SK-N-SH (cell line): Measurements from ENCODE around the gene CTPS1.
A peak's percentile ranks its signal among the peaks of the same experiment; 100 is the strongest.

Source experiments
- NFIC ChIP-seq: IDR thresholded peaks from 2 replicates; pipeline ENCODE4 v1.4.0; 2012; ENCODE audit warnings: borderline replicate concordance
- NRF1 ChIP-seq: IDR thresholded peaks from 2 replicates; pipeline ENCODE4 v1.6.1; 2012; ENCODE audit warnings: low read depth, mild to moderate bottlenecking, low read length
- RAD21 ChIP-seq: IDR thresholded peaks from 2 replicates; pipeline ENCODE4 v1.6.1; 2012; ENCODE audit warnings: mild to moderate bottlenecking, low read length
- RFX5 ChIP-seq: IDR thresholded peaks from 2 replicates; pipeline ENCODE4 v1.6.1; 2012; ENCODE audit warnings: mild to moderate bottlenecking, improper control_type of control experiment, low read length
- RXRA ChIP-seq: IDR thresholded peaks from 2 replicates; pipeline ENCODE4 v1.4.0; 2012; ENCODE audit warnings: low read depth, mild to moderate bottlenecking, borderline replicate concordance
- TAF1 ChIP-seq: IDR thresholded peaks from 2 replicates; pipeline ENCODE4 v1.6.1; 2012; ENCODE audit warnings: low read depth, mild to moderate bottlenecking, low read length, moderate library complexity, borderline replicate concordance
- YY1 ChIP-seq: IDR thresholded peaks from 2 replicates; pipeline ENCODE4 v1.4.0; 2012; ENCODE audit warnings: low read depth, mild to moderate bottlenecking
- TF ChIP-seq, protein P1 (sequence below): fragments of 200-600 bp; sonication (generic); IDR thresholded peaks from 2 replicates; pipeline ENCODE4 v1.6.1; 2017; ENCODE audit warnings: antibody characterized with exemption, mild to moderate bottlenecking, moderate library complexity

DNA sequence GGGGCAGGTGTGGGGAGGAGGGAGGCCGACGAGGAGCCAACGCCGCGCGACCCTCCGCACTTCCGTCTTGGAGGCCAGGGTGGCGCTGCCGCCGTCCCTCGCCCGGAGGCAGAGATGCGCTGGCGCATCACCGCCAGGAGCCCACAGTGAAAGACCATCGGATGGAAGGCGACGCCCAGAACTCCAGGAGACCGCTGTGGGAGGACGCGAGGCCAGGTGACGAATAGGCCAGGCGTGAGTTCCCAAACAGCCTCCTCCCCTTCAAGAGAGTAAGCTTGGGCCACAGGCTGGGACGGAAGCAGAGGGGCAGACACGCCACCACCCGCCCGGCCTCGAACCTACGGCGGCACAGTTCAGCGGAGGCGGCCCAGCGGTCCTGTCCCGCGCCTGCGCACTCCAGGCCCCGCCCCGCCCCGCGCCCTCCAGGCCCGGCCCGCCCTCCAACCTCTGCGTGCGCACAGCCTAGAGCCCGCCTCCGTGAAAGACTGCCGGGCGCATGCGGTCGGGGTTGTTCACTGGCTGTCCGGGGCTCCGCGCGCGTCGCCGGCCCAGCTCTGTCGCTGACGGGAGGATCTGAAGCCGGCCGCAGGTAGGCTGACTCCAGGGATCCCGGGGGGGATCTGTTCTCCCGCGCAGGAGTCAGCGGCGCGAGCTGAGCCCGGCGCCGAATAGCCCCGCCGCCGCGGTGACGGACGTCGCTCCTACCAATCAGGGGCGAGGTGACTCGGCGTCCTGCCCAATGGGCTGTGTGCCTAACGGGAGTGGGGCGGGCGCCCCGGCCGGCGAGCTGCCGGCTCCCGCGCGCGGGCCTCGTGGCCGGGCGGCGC, at the start of gene CTPS1:
- TF ChIP-seq RFX5: no peak
- TF ChIP-seq, protein P1, sequence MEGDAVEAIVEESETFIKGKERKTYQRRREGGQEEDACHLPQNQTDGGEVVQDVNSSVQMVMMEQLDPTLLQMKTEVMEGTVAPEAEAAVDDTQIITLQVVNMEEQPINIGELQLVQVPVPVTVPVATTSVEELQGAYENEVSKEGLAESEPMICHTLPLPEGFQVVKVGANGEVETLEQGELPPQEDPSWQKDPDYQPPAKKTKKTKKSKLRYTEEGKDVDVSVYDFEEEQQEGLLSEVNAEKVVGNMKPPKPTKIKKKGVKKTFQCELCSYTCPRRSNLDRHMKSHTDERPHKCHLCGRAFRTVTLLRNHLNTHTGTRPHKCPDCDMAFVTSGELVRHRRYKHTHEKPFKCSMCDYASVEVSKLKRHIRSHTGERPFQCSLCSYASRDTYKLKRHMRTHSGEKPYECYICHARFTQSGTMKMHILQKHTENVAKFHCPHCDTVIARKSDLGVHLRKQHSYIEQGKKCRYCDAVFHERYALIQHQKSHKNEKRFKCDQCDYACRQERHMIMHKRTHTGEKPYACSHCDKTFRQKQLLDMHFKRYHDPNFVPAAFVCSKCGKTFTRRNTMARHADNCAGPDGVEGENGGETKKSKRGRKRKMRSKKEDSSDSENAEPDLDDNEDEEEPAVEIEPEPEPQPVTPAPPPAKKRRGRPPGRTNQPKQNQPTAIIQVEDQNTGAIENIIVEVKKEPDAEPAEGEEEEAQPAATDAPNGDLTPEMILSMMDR: peak; percentile 44
- TF ChIP-seq RAD21: no peak
- TF ChIP-seq NFIC: no peak
- peak; percentile 59; the same call in 1 of the 2 replicates for TF ChIP-seq TAF1
- TF ChIP-seq RXRA: no peak
- TF ChIP-seq NRF1: peak; percentile 75
- TF ChIP-seq YY1: no peak
